ENCODE data around the gene KRTAP4-9. TPM values are rescaled to one million over a fixed set of nuclear protein-coding genes. Genes with fewer than 3 reads are reported as not detected.

The KRTAP4-9 gene
- total RNA-seq, 1 experiment from 2014 or later: not detected

DNA sequence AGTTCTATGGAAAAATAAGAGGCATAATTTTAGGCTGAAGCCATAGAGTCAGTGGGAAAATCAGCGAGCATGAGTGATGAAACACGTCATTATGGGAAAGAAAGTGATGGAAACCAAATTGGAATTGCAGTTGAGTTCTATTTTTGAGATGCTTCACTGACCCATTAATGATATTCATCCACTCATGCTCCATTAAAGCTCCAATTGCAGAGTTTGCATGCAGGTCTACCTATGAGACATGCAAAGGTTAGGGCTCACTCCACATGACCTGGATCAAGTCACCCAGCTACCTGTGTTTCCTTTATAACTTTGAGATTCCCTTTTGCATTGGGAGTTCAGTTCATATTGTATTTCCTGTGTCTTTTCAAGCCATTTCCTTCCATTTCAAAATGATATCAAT lies 31.5 kb upstream of the KRTAP4-9 start (continued):
- TF ChIP-seq CTCF (IDR thresholded peaks at IDR 0.05 in 2 of 3, conservative IDR thresholded peaks at IDR 0.05 in 1 of 3; ENCODE audit: borderline replicate concordance in 1 of 3, insufficient read depth in 1 of 3, low read depth in 2 of 3, low read length in 2 of 3) (no peak), JUND (IDR thresholded peaks at IDR 0.05) (no peak), EGR1 (IDR thresholded peaks at IDR 0.05; ENCODE audit: low read depth) (no peak)

GRCh38 chr17:41076788-41077187 lies 28.4 kb upstream of the KRTAP4-9 start:
- Histone ChIP-seq H3K4me1 (ENCODE audit: control insufficient read depth in 1 of 2, insufficient read depth in 2 of 2, low read length in 2 of 2) (peaks cover 0 to 58% of the 10 kb centered on the region in 2 experiments; a peak in 2 of 4 replicates), H3K9me3 (ENCODE audit: control insufficient read depth in 1 of 2, insufficient read depth in 1 of 2, low read depth in 1 of 2, low read length in 2 of 2) (no peaks in the 10 kb centered on the region), H3K9ac (ENCODE audit: low read length) (no peak overlapping the region), H3K4me2 (ENCODE audit: low read length) (no peak overlapping the region), H2AFZ (ENCODE audit: low read depth, low read length, poor library complexity, severe bottlenecking) (no peak overlapping the region), H3K4me3 (replicated peaks in 1 of 2; ENCODE audit: low read depth in 1 of 2, low read length in 2 of 2) (no peak overlapping the region), H3K27ac (ENCODE audit: low read depth, low read length) (no peak overlapping the region), H3K79me2 (ENCODE audit: insufficient read depth, low read length) (peaks cover 80% of the 10 kb centered on the region), H3K9me2 (ENCODE audit: insufficient read depth) (no peaks in the 10 kb centered on the region), H3K27me3 (ENCODE audit: insufficient read depth, low read length) (no peaks in the 10 kb centered on the region), H4K20me1 (ENCODE audit: insufficient read depth) (no peaks in the 10 kb centered on the region), H3K36me3 (ENCODE audit: control insufficient read depth in 1 of 2, insufficient read depth in 2 of 2, low read length in 2 of 2) (peaks cover 0 to 76% of the 10 kb centered on the region in 2 experiments; a peak in 2 of 4 replicates)
- no peak for ATAC-seq
- ChIA-PET RAD21 (ENCODE audit: low non-redundant PET in 1 of 2, low total read pairs in 2 of 2, uncharacterized antibody in 2 of 2, unreplicated experiment in 2 of 2) (no interaction called here), POLR2A (no interaction called here), CTCF (no interaction called here)
- TF ChIP-seq YY1 (IDR thresholded peaks at IDR 0.05; ENCODE audit: extremely low read depth, insufficient replicate concordance, low read depth, low read length) (no peak), MAX (IDR thresholded peaks at IDR 0.05) (no peak), EZH2phosphoT487 (IDR thresholded peaks at IDR 0.05; ENCODE audit: borderline replicate concordance) (no peak), CBX3 (IDR thresholded peaks at IDR 0.05; ENCODE audit: low read depth) (no peak), JUND (IDR thresholded peaks at IDR 0.05) (no peak)
- BruUV-seq (replicated peaks): no TSS peak
- DNase-seq (ENCODE audit: low read depth, low spot score): no peak
- intact Hi-C loops (cut with micrococcal nuclease): no loop called here
